SH-SY5Y (cell line): Measurements from ENCODE around the gene WHRN.

Experiments used
- GATA2 ChIP-seq: IDR thresholded peaks from 2 replicates; pipeline ENCODE4 v1.6.1; 2011; ENCODE audit warnings: mild to moderate bottlenecking, low read depth, low read length
- GATA3 ChIP-seq: IDR thresholded peaks from 2 replicates; pipeline ENCODE4 v1.6.1; 2011; ENCODE audit warnings: low read depth, mild to moderate bottlenecking, low read length, moderate library complexity

DNA sequence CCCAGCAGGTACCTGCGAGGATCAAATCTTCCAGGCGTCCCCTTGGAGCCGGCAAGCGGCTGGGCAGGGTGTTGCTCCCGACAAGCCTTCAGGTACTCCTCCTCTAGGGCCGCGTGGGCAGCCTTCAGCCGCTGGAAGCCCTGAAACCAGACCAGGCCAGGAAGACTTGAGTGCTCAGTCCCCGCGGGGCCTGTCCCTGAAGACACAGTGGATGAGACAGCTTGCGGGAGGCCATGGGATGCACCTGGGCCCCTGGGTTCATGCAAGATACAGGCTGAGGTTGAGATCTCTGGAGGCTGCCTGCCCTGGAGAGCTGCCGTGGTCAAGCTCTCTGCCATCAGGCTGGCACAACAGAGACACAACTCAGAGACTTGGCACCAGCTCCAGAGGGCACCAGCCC is 142.9 kb downstream of the WHRN start:
- TF ChIP-seq GATA2 (no peak), GATA3 (no peak)
